VCaP (cell line): ENCODE measurements around the gene TRA2B.

ENCODE experiments used
- H3K27ac ChIP-seq: fragments of 450-650 bp; 2 replicates; pipeline ENCODE4 v1.5.1; 2017
- CTCF ChIP-seq: fragments of 450-650 bp; conservative IDR thresholded peaks from 2 replicates; pipeline ENCODE4 v1.5.1; 2017; ENCODE audit warnings: mild to moderate bottlenecking, moderate library complexity

The TRA2B gene

DNA sequence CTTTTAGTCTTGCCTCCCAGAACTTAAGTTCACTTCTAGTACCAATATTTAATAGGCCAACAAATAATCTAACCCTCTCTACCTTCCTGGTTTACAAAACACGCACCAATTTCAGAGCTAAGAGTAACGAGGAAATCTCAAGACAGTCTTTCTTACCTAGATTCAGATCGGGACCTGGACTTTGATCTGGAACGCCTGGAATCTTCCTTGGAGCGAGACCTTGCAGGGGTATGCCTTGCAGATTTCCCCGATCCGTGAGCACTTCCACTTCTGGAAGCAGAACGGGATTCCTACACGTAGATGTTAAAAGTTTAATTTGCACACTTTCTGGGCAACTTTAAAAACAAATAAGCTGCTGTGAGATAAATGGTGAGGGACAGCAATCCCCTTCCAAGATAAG lies 11.4 kb downstream of the TRA2B start:
- H3K27ac ChIP-seq = no peak overlapping the region
- TF ChIP-seq CTCF = no peak

GRCh38 chr3:185925353-185925752 lies 12.5 kb downstream of the TRA2B start:
- no peak for TF ChIP-seq CTCF
- no peak overlapping the region for H3K27ac ChIP-seq

DNA sequence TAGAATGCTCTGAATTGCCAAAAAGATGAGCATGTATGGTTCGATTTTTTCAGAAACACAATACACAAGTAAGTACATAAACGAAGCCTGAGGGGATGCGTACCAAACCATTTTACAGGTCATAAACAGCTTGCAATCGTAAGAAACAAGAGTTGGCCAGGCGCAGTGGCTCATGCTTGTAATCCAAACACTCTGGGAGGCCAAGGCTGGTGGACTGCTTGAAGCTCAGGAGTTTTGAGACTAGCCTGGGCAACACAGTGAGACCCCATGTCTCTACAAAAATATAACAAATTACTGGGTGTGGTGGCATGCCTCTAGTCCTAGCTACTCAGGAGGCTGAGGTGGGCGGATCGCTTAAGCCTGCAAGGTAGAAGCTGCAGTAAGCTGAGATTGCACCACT lies 13.4 kb downstream of the TRA2B start:
- no peak overlapping the region for H3K27ac ChIP-seq
- no peak for TF ChIP-seq CTCF

DNA sequence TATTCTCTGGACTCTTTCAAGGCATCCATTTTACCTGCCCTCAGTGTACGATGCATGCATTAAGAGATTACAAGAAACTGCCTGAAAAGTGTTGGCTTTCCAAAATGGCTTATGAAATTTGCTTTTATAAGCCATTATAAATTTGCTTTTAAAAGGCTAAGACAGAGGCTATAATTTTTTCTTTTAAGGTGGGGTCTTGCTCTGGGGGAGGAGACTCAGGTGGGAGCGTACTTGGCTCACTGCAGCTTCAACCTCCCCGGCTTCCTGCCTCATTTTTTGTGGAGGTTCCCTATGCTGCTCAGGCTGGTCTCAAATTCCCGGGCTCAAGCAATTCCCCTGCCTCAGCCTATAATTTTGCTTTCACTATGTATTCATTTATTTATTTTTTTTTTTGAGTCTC lies 17.6 kb downstream of the TRA2B start:
- no peak for TF ChIP-seq CTCF

DNA sequence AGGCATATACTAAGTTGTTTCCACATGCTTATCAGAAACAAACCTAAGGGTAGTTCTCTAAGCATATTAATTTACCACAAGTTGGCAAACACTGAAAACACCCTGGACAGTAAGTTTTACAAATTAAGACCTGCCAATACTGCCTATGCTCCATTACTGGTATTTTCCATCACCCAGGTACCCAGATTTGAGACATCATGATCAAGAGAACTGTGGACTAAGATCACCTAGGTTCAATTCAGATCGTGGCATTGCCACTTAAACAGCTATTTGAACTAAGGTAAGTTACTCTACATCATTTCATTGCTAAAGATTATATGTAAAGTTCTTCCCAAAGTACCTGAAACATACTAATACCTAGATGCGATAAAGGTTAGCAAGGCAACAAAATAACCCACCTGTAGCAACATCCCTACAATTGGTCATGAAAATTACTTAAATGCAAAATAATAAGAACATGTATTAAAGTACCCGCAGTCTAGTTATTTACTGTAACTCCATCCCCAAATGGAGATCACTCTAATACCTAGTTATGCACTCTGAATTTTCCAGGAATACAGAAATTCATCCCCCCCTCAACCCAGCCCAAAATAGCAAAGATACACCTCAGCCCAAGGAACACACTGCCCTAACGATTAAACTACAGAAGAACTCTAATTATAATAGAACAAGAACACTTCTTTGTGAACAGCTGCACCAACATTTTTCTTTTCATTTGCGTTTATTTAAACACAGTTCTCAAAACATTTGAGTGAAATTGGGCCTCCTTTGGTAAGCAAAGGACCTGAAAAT lies 21.6 kb downstream of the TRA2B start:
- TF ChIP-seq CTCF = no peak
- H3K27ac ChIP-seq = no peak overlapping the region

More for the DNA sequence above, 17.6 kb downstream of the TRA2B start:
- no peak overlapping the region for H3K27ac ChIP-seq

DNA sequence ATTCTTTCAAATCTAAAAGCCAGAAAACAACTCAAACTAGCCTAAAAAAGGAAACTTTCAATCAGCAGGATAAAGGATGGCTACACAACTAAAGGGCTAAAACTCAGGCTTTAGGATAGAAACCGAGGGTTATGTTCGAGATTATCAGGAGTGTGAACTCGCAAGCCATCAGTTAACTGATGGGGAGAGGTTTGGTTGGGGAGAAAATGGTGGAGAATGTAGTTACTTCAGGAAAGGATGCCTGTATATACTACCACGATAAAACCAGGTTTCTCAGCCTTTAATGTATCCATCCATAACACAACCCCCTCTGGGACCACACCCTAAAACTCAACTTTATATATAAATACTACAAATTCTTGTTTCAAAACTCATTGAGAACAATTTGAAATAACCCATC lies 22.2 kb downstream of the TRA2B start:
- TF ChIP-seq CTCF = no peak
- no peak overlapping the region for H3K27ac ChIP-seq

DNA sequence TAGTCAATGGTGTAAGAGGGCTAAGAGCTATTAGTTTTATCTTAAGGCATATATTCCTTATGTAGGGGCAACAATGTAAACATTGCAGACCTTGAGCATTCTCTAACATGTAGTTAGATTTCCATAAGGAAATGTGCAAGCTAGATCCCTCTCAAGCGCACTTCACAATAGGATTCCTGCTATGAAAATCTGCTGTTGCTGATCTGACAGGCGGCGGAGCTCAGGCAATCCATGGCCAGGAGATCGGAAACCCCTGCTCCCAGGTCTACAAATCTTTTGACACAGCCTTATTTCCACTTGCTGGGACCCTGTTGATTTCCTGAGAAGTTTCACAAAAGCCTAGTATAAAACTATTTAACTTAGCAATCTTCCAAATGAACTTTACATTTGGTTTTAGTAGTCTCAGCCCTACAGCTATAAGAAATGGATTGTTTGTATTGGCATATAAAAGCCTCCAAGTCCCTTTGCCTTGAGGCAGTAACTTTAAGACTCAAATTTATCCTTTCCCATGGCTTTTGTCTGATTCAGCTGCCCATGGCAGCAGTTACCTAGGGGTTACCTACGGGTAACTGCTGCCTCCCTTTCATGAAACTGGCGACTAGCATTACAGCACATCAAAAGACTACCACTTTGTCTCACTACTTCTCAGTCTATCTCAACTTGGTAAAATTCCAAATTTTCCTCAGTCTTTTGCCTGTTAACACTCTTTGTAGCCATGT lies 22.7 kb downstream of the TRA2B start:
- TF ChIP-seq CTCF = no peak

More for the DNA sequence above, 22.7 kb downstream of the TRA2B start:
- H3K27ac ChIP-seq = no peak overlapping the region
